ENCODE results near the gene GNPTG.

GNPTG gene

DNA sequence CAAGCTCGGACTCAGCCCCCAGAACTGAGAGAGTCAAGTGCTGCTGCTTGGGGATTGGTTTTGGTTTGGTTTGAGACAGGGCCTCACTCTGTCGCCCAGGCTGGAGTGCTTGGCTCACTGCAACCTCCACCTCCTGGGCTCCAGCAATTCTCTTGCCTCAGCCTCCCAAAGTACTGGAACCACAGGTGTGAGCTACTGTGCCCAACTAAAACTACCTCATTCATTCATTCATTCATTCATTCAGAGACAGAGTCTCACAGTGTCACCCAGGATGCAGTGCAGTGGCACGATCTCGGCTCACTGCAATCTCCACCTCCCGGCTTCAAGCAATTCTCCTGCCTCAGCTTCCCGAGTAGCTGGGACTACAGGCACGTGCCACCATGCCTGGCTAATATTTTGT lies 38.0 kb downstream of the GNPTG start:
- TF ChIP-seq, protein P1, sequence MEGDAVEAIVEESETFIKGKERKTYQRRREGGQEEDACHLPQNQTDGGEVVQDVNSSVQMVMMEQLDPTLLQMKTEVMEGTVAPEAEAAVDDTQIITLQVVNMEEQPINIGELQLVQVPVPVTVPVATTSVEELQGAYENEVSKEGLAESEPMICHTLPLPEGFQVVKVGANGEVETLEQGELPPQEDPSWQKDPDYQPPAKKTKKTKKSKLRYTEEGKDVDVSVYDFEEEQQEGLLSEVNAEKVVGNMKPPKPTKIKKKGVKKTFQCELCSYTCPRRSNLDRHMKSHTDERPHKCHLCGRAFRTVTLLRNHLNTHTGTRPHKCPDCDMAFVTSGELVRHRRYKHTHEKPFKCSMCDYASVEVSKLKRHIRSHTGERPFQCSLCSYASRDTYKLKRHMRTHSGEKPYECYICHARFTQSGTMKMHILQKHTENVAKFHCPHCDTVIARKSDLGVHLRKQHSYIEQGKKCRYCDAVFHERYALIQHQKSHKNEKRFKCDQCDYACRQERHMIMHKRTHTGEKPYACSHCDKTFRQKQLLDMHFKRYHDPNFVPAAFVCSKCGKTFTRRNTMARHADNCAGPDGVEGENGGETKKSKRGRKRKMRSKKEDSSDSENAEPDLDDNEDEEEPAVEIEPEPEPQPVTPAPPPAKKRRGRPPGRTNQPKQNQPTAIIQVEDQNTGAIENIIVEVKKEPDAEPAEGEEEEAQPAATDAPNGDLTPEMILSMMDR (IDR thresholded peaks at IDR 0.05; ENCODE audit: low read depth, low read length): no peak
- no peak for TF ChIP-seq EZH2phosphoT487 (IDR thresholded peaks at IDR 0.05; ENCODE audit: low read depth)
- no peak overlapping the region for H3K9ac ChIP-seq (ENCODE audit: low read length)
- peaks cover 3% of the 10 kb centered on the region for H3K36me3 ChIP-seq (replicated peaks; ENCODE audit: low read depth, low read length)
- no peaks in the 10 kb centered on the region for H3K9me3 ChIP-seq (ENCODE audit: insufficient read depth, low read length)
- H3K27me3 ChIP-seq (ENCODE audit: low read depth, low read length): no peaks in the 10 kb centered on the region
- no peak overlapping the region for H3K27ac ChIP-seq (ENCODE audit: low read length)
- H3K79me2 ChIP-seq (ENCODE audit: low read length): no peaks in the 10 kb centered on the region
- H3K4me1 ChIP-seq (ENCODE audit: low read length): no peaks in the 10 kb centered on the region
- H4K20me1 ChIP-seq (ENCODE audit: insufficient read depth, low read length): no peaks in the 10 kb centered on the region
- H3K4me3 ChIP-seq (ENCODE audit: low read length): no peak overlapping the region
- H3K4me2 ChIP-seq (ENCODE audit: low read length): no peak overlapping the region
- no peak overlapping the region for H2AFZ ChIP-seq (ENCODE audit: low read depth, low read length)

DNA sequence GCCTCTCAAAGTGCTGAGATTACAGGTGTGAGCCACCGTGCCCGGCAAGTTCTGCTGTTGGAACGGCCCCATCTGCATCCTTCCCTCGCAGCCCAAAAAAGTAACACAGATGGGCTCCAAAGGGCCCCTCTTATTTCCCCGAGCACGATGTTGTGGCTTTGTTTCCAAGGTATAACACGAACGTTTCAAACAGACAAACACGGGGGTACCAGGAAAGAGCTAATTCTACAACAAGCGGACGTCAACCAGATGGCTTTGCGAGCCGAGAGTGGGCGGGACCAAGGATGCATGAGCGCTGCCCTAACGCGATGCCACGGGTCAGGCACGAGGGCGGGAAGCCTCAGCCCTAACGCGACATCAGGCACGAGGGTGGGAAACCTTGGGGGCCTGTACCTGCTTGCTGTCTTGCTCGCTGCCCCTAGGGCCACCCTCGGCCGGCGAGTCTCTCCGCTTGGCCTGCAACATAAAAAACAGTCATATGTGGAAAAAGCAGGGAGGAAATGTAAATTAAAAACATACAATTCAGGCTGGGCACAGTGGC lies 38.6 kb downstream of the GNPTG start:
- no peak for TF ChIP-seq EZH2phosphoT487 (IDR thresholded peaks at IDR 0.05; ENCODE audit: low read depth)
- TF ChIP-seq, protein P1 (IDR thresholded peaks at IDR 0.05; ENCODE audit: low read depth, low read length): no peak
- H4K20me1 ChIP-seq (ENCODE audit: insufficient read depth, low read length): no peaks in the 10 kb centered on the region
- no peaks in the 10 kb centered on the region for H3K79me2 ChIP-seq (ENCODE audit: low read length)
- no peak overlapping the region for H2AFZ ChIP-seq (ENCODE audit: low read depth, low read length)
- H3K9me3 ChIP-seq (ENCODE audit: insufficient read depth, low read length): no peaks in the 10 kb centered on the region
- no peak overlapping the region for H3K4me2 ChIP-seq (ENCODE audit: low read length)
- no peak overlapping the region for H3K9ac ChIP-seq (ENCODE audit: low read length)
- H3K27me3 ChIP-seq (ENCODE audit: low read depth, low read length): no peaks in the 10 kb centered on the region
- H3K27ac ChIP-seq (ENCODE audit: low read length): no peak overlapping the region
- no peak overlapping the region for H3K4me3 ChIP-seq (ENCODE audit: low read length)
- H3K36me3 ChIP-seq (replicated peaks; ENCODE audit: low read depth, low read length): no peaks in the 10 kb centered on the region
- H3K4me1 ChIP-seq (ENCODE audit: low read length): no peaks in the 10 kb centered on the region

DNA sequence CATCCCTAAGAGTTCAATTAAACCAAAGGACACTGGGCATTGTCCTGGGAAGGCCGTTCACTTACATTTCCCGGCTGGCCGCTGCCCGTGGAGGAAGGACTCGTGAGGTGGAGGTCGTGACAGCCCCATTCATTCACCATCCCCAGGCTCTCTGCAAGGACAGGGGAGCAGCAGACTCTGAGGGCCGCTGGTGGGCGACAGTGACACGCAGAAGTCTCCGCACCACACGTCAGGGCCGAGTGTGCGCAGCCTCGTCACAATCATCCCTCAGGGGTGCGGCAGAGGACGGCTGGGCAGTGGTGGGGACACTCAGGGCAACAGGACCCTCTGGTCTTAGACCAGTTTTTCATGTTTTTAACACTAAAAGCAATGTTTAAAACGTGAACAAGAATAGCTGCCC lies 41.1 kb downstream of the GNPTG start:
- no peak overlapping the region for H3K9ac ChIP-seq (ENCODE audit: low read length)
- no peaks in the 10 kb centered on the region for H3K36me3 ChIP-seq (replicated peaks; ENCODE audit: low read depth, low read length)
- TF ChIP-seq, protein P1 (IDR thresholded peaks at IDR 0.05; ENCODE audit: low read depth, low read length): no peak
- H3K9me3 ChIP-seq (ENCODE audit: insufficient read depth, low read length): no peaks in the 10 kb centered on the region
- no peak overlapping the region for H3K4me2 ChIP-seq (ENCODE audit: low read length)
- H3K27ac ChIP-seq (ENCODE audit: low read length): no peak overlapping the region
- no peaks in the 10 kb centered on the region for H4K20me1 ChIP-seq (ENCODE audit: insufficient read depth, low read length)
- H3K4me3 ChIP-seq (ENCODE audit: low read length): no peak overlapping the region
- no peak overlapping the region for H2AFZ ChIP-seq (ENCODE audit: low read depth, low read length)
- H3K4me1 ChIP-seq (ENCODE audit: low read length): no peaks in the 10 kb centered on the region
- no peaks in the 10 kb centered on the region for H3K79me2 ChIP-seq (ENCODE audit: low read length)
- H3K27me3 ChIP-seq (ENCODE audit: low read depth, low read length): no peaks in the 10 kb centered on the region

DNA sequence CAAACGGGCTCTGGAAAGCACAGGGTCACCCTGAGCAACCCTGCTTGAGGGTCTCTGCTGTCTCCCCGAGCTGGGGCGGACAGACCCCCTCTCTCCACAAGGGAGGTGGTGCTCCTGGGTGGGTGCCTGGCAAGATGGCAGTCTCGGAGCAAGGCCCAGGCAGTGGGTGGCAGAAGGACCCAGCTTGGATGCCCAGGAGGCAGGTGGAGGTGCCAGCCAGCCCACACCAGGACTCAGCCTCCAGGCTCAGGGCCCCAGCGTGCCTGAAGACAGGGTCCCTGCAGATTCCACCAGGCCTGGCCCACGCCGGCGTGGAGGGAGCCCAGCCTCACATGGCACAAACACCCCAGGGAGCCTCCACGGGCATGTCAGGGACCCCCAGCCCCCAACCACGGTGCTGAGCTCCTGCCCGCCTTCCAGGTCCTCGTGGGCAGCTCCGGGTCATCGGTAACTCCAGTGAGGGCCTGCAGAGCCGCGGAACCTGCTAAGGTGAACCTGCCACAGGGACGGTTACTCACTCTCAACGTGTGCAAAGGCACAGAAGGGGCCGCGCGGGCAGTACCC lies 42.0 kb downstream of the GNPTG start:
- Histone ChIP-seq H3K79me2 (ENCODE audit: low read length) (no peaks in the 10 kb centered on the region), H3K4me3 (ENCODE audit: low read length) (no peak overlapping the region), H3K4me1 (ENCODE audit: low read length) (no peaks in the 10 kb centered on the region), H3K27me3 (ENCODE audit: low read depth, low read length) (no peaks in the 10 kb centered on the region), H3K9me3 (ENCODE audit: insufficient read depth, low read length) (no peaks in the 10 kb centered on the region), H3K36me3 (replicated peaks; ENCODE audit: low read depth, low read length) (no peaks in the 10 kb centered on the region), H3K4me2 (ENCODE audit: low read length) (no peak overlapping the region), H4K20me1 (ENCODE audit: insufficient read depth, low read length) (no peaks in the 10 kb centered on the region), H2AFZ (ENCODE audit: low read depth, low read length) (no peak overlapping the region), H3K27ac (ENCODE audit: low read length) (no peak overlapping the region), H3K9ac (ENCODE audit: low read length) (no peak overlapping the region)
- TF ChIP-seq, protein P1 (IDR thresholded peaks at IDR 0.05; ENCODE audit: low read depth, low read length): no peak
- TF ChIP-seq EZH2phosphoT487 (IDR thresholded peaks at IDR 0.05; ENCODE audit: low read depth): no peak

Data from OCI-LY3 (cell line).